Measurements from ENCODE around the gene ZNF530.

ZNF530 gene

DNA sequence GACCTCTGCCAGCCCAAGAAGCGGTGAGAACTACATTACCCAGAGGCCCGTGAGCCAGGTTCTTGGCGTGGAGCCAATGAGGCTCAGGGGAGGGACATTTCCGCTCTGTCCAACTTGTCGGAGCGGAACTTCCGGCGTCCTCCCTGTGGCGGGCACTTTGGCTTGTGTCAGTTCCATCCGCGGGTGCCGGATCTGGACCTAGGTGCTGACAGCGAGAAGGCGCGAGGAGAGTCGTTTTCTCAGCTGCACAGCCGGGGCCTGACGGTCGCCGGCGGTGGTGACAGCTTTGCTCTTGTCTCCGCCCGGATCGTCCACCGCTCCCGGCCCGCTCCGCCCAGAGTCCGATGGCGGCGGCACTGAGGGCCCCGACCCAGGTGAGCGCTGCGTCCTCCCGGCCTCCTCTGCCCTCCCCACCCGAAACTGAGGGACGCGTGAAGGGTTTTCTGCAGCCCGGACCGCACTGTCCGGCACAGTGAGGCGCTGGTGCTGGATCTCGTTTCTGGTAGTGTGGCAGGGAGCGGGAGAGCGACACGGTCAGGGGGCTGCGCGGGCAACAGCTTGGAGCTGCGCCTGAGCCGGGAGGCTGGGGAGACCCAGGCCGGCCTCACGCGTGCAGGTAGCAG is at the start of gene ZNF530:
Gene ZNF530 (plus strand): TSS at position 125 of the 623 bp plus-strand sequence. CDS start 4,461 bp downstream, outside the sequence.
- peak; percentile 95 to 98 (median 97) for DNase-seq

DNA sequence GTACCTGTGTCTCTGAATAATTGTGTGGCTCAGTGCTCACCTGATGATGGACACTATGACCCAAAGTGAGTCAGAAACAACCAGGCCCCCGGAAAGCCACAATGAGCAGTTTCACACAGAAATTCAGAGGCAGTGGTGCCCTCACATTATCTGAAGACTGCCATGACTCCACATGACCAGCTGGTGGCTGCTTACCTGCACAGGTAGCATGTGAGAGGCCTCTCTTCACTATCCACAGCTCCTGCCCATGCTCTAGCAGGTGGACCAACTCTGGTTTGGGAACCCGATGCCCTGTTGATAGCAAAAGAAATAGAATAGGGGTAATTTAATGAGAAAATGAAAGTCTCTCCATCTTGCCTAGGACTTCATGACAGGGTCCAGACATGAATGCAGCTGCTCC is 47.3 kb upstream of the ZNF530 start:
- DNase-seq = no peak

GRCh38 chr19:57557659-57558058 is 42.0 kb upstream of the ZNF530 start:
- no peak for DNase-seq

DNA sequence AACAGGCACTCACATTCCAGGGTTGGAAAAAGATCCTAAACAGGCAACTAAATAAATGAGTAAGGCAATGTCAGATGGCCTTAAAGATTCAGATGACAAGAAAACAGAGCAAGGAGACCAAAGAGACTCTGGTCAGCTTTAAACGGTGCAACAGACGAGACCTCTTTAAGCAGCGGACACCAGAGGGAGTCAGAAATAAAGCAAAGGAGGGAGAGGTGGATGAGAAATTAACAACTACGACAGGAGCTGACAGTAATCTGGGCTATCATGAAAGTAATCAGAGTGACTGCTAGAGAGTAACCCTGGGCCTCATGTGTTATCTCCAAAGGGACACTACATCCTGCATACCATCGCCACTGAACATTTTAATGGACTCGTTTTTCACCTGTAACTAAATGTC is 41.2 kb upstream of the ZNF530 start:
- no peak for DNase-seq

DNA sequence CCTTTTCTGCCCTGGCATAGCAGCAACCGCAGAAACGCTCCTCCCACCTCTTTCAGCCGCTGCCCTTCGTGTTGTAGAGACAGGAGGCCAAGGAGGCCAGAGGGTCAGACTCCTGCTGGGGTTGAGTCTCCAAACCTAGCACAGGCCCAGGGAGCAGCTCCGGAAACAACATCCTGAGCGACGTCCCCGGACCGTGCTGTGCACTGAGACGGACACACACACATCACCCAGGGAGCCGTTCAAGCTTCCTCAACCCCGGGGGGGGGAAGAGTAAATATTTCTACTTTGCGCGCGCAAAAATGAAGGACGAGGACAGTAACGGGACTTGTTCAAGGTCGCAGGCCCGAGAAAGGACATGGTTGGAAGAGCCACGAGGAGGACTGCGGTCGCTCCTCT is 40.7 kb upstream of the ZNF530 start:
- peak in 1 of 3 donors; percentile 8 for DNase-seq

DNA sequence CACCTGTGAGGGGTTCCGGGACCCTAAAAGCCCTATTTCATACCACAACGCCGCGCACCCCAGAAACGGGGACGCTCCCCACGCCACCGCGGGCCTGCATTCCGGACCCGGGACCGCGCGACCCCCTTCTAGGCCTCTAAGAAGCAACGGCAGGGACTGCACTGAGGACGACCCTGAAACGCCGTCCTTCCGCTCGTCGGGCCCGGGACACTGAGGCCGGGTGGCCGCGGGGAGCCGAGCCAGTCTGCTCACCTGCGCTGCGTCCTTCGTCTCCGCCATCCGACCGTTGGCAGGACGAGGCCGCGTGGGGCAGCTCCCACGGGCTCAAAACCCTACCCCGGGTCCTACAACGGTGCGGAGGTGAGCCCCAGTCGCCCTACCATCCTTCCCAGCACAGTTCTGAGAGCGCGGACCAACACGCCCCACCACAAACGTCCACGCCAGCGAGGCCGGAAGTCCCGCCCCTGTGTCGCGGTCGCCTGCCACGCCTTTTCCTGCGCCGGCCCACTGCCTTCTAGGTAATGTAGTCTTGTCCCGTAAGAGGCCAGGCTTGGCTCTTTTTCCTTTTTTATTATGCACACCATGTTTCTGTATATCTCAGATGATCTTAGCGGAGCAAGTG is 40.2 kb upstream of the ZNF530 start, which contains the start of gene ZNF550:
Gene ZNF550 (minus strand): TSS at position 460 of the 622 bp plus-strand sequence. CDS start 181 bp downstream, at position 279.
- peak; percentile 86 to 94 (median 91) for DNase-seq

DNA sequence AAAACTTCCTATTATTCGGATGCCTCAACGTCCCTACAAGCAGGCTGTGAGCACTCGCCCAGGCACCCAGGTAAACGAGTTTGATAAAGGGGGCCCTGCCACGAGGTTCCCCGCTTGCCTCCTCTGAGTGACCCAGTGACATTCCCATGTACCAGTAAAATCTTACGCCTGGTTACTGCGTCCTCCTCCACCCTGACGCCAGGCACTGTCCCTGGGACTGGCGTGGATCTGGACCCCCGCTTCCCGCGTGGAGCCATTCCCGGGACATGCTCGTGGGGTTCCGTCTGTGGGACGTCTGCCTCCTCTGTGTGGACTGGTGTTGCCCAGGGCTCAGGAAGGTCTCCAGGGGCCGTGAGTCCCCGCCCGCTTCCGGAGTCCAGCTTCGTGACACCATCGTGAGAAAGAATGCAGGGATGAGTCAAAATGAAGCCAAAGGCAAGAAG is 39.6 kb upstream of the ZNF530 start:
- peak in 1 of 3 donors; percentile 5 for DNase-seq

DNA sequence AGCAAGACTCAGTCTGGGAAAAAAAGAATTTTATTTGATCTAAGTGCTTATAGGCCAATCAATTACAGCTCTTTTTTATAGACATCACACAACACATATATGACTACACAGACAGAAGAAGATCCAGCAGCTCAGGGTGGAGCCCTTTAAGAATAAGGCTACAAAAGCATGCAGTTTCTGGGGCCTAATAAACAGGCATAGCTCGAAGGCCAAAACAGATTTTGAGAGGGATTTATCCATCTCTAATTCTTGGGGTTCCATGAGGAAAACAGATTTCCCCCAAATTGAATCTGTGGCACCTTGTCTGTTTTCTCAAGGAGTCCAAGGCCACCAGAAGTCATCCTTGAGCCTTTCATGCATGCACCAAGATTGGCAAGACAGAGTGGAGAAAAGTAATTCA is 36.1 kb upstream of the ZNF530 start:
- no peak for DNase-seq

DNA sequence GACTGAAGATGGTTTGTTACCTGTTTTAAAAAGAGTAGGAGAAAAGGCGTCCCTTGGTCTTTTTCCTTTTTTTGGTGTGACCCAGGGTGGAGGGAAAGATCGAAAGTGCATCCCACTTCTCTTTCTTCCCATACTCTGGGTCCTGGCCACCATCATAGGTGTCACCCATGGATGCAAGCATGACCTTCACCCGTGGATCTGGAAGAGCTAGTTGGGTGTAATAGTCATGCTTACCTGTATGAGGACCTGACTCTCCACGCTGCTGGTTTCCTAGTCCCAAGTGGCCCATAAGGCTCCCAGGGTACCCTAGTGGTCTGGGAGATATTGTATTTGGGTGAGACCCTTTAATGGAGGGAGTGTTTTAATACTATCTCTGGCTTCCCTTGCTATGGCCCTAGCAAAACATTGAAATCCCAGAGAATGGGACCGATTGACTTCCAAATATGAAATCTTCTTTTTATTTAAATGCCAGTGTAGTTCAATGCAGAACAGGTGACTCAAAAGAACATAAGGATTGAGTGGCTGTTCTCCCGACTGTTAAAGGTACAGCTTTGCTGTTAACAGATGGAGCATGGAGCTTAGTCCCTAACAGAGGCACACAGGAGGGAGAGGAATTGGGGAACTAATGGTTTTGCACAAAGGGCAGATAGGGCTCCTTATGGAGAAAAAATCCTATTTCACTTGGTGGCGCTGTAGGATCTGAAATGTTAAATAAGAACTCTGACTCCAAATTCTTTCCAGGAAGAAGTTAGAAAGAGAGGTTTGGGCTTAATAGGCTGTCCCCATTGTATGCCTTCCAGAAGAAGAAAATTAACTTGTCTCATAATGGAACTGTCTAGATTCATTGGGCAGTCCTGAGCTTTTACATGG is 33.1 kb upstream of the ZNF530 start:
- DNase-seq = peak in 2 of 3 donors; percentile 31 to 56

DNA sequence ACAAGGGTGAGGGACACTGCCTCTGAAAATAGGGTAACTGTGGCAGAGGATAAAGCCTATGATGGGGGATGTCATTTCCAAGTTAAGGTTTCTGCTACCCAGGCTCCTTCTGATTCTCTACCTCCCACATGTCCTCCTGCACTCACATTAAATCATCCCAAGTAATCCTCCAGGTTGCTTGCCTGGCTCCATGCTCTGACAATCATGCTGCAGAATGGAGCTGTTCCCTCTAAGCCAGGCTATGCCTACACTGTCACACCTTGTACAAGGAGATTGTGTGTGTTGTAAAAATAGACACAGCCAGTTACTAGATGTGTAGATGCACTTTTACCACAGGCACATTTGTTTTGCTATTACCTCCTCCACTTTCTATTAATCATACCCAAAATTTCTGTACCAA is 29.0 kb upstream of the ZNF530 start:
- DNase-seq = no peak

DNA sequence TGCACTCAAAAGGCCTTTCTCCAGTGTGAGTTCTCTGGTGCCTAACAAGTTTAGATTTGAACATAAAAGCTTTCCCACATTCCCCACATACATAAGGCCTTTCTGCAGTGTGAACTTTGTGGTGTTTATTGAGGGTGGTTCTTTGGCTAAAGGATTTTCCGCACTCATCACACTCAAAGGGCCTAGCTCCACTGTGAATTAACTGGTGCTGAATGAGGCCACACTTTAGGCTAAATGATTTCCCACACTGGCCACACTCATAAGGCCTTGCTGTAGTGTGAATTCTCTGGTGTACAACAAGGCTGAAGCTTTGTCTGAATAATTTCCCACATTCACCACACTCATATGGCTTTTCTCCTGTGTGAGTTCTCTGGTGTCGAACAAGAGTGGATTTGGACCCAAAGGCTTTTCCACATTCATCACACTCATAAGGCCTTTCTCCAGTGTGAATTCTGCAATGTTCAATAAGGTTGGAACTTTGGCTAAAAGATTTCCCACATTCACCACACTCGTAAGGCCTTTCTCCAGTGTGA is 27.2 kb upstream of the ZNF530 start:
- DNase-seq = no peak

GRCh38 chr19:57576661-57577060 is 23.0 kb upstream of the ZNF530 start:
- no peak for DNase-seq

- peak; percentile 98 to 99 (median 99) for DNase-seq
These were observed 21.0 kb upstream of the ZNF530 start, which contains the start of gene ZNF416 for GRCh38 chr19:57578487-57579205. TSS of gene ZNF416 (minus strand) at chr19:57578911. CDS start at chr19:57578704, 207 bp downstream.

GRCh38 chr19:57583104-57583520 is 16.6 kb upstream of the ZNF530 start:
- no peak for DNase-seq

GRCh38 chr19:57583521-57584416 is 15.9 kb upstream of the ZNF530 start, which contains the start of gene ZIK1:
TSS of gene ZIK1 (plus strand) at chr19:57584145. CDS start at chr19:57584357, 212 bp downstream.
- DNase-seq = peak; percentile 91 to 93 (median 92)

GRCh38 chr19:57587529-57587928 is 12.2 kb upstream of the ZNF530 start:
- no peak for DNase-seq

- DNase-seq = no peak
These were observed 316 bp upstream of the ZNF530 start for GRCh38 chr19:57599377-57599760.

- DNase-seq = no peak
These were observed 7.2 kb downstream of the ZNF530 start for GRCh38 chr19:57606931-57607330.

DNA sequence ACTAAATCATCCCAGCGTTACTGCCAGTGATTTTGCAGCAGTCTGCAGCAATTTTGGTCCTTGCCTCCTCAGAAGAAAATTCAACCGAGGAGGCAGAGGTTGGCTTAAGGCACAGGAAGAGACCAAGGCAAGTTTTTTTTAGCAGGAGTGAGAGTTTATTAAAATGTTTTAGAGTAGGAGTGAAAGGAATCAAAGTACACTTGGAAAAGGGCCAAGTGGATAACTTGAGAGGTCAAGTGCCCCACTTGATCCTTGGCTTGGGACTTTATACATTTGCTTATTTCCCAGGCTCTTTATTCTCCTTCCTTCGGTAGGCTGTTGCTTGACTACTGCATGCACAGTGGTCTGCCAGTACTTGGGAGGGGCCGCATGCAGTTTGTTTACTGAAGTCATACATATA is 11.4 kb downstream of the ZNF530 start:
- DNase-seq = no peak

GRCh38 chr19:57613941-57614743 is 14.5 kb downstream of the ZNF530 start, which contains the start of gene ZNF134:
TSS of gene ZNF134 (plus strand) at chr19:57614242. CDS start at chr19:57619469, 5,227 bp downstream.
- DNase-seq = peak; percentile 93 to 96 (median 95)

Data from suppressor macrophage treated with lipopolysaccharide for 1 hour (primary cell).